ENCODE measurements around the gene PSMA4. TPM values are rescaled to one million over a fixed set of nuclear protein-coding genes. Genes with fewer than 3 reads are reported as not detected.

Gene PSMA4
- total and polyA plus RNA-seq, 2 of the 8 experiments (the other 6 are each of a cell fraction or from before 2014, with no cell fraction given), result 348 to 445 TPM

GRCh38 chr15:78527325-78527724, 12.9 kb upstream of the PSMA4 start (continued):
- TF ChIP-seq CHD7 (IDR thresholded peaks at IDR 0.05; ENCODE audit: insufficient replicate concordance, low read length) (no peak), CHD2 (IDR thresholded peaks at IDR 0.05; ENCODE audit: low read length) (no peak), RXRA (IDR thresholded peaks at IDR 0.05; ENCODE audit: insufficient read depth, low read depth, low read length) (no peak), SIX5 (IDR thresholded peaks at IDR 0.05; ENCODE audit: low read depth, low read length) (no peak)

Data from H1 (cell line).